WTC11 (cell line): ENCODE results near the gene IL17RE. TPM values are rescaled to one million over a fixed set of nuclear protein-coding genes. Genes with fewer than 3 reads are reported as not detected.
A peak's percentile ranks its signal among the peaks of the same experiment; 100 is the strongest.

Experiments used
- ATAC-seq: fragments of 200-7000 bp; cut with Tn5 transposase; 2 replicates; pipeline ENCODE4 v1.10.0; 2021; ENCODE audit warnings: mild to moderate bottlenecking, moderate library complexity
- CTCF ChIA-PET: fragments of 300-600 bp; sonication (Branson Sonifier 250); formaldehyde crosslinking; loops from one replicate; lab custom pipeline; 2021; ENCODE audit warnings: antibody characterized with exemption; lab: Charles Lee
- POLR2A ChIA-PET: fragments of 350-600 bp; sonication (Branson Sonifier 250); formaldehyde crosslinking; loops from one replicate; lab custom pipeline; 2021; ENCODE audit warnings: antibody characterized with exemption; lab: Charles Lee
- DNase-seq: peaks from one replicate; pipeline ENCODE4 v3.0.0; 2021; ENCODE audit warnings: low spot score
- H3K27ac Mint-ChIP-seq: 2 replicates; pipeline ENCODE4 v1.8.0; 2021; ENCODE audit warnings: mixed read lengths
- H3K27me3 Mint-ChIP-seq: 2 replicates; pipeline ENCODE4 v1.8.0; 2021; ENCODE audit warnings: low read depth, mild to moderate bottlenecking, moderate library complexity, mixed read lengths
- H3K36me3 Mint-ChIP-seq: 2 replicates; pipeline ENCODE4 v1.8.0; 2021; ENCODE audit warnings: mixed read lengths
- H3K4me1 Mint-ChIP-seq: 2 replicates; pipeline ENCODE4 v1.8.0; 2022; ENCODE audit warnings: mixed read lengths
- H3K4me3 Mint-ChIP-seq: 2 replicates; pipeline ENCODE4 v1.8.0; 2021; ENCODE audit warnings: mild to moderate bottlenecking, moderate library complexity, mixed read lengths
- H3K9me3 Mint-ChIP-seq: 2 replicates; pipeline ENCODE4 v1.8.0; 2021; ENCODE audit warnings: mixed read lengths
- ETV6 ChIP-seq: sonication (generic); formaldehyde crosslinking; IDR thresholded peaks from 2 replicates; pipeline ENCODE4 v1.8.1; 2022; ENCODE audit warnings: mild to moderate bottlenecking, missing genetic modification reagents
- FOXJ3 ChIP-seq: sonication (generic); formaldehyde crosslinking; IDR thresholded peaks from 2 replicates; pipeline ENCODE4 v1.9.0; 2021; ENCODE audit warnings: missing genetic modification reagents, mild to moderate bottlenecking, borderline replicate concordance
- GABPB1 ChIP-seq: sonication (generic); formaldehyde crosslinking; IDR thresholded peaks from 2 replicates; pipeline ENCODE4 v1.8.1; 2023; ENCODE audit warnings: mild to moderate bottlenecking, missing genetic modification reagents
- GTF2I ChIP-seq: fragments of 250-450 bp; sonication (Bioruptor Pico); conservative IDR thresholded peaks from 2 replicates; pipeline ENCODE4 v1.4.0; 2021; ENCODE audit warnings: mild to moderate bottlenecking
- KAT7 ChIP-seq: sonication (generic); formaldehyde crosslinking; IDR thresholded peaks from 2 replicates; pipeline ENCODE4 v1.8.1; 2023; ENCODE audit warnings: missing genetic modification reagents, mild to moderate bottlenecking, borderline replicate concordance
- MYBL2 ChIP-seq: sonication (generic); formaldehyde crosslinking; IDR thresholded peaks from 2 replicates; pipeline ENCODE4 v1.8.1; 2023; ENCODE audit warnings: mild to moderate bottlenecking, moderate library complexity, missing genetic modification reagents
- TEAD1 ChIP-seq: sonication (generic); formaldehyde crosslinking; IDR thresholded peaks from 2 replicates; pipeline ENCODE4 v1.8.0; 2022; ENCODE audit warnings: mild to moderate bottlenecking, missing genetic modification reagents
- TEAD4 ChIP-seq: sonication (generic); formaldehyde crosslinking; IDR thresholded peaks from 2 replicates; pipeline ENCODE4 v1.8.0; 2022; ENCODE audit warnings: mild to moderate bottlenecking, missing genetic modification reagents
- TP53 ChIP-seq: sonication (generic); formaldehyde crosslinking; IDR thresholded peaks from 2 replicates; pipeline ENCODE4 v1.8.1; 2023; ENCODE audit warnings: mild to moderate bottlenecking, missing genetic modification reagents
- ZNF263 ChIP-seq: sonication (generic); formaldehyde crosslinking; IDR thresholded peaks from 2 replicates; pipeline ENCODE4 v1.8.1; 2022; ENCODE audit warnings: low read depth, mild to moderate bottlenecking, moderate library complexity, missing genetic modification reagents
- ZNF423 ChIP-seq: fragments of 250-450 bp; sonication (Bioruptor Pico); IDR thresholded peaks from 2 replicates; pipeline ENCODE4 v2.1.2; 2022; ENCODE audit warnings: mild to moderate bottlenecking, moderate library complexity
- total RNA-seq: library from RNA; stranded (reverse); gene quantifications from 3 replicates; pipeline ENCODE4 v1.2.3, GENCODE V29; 2021
- TF ChIP-seq, protein P1 (sequence below): sonication (generic); formaldehyde crosslinking; IDR thresholded peaks from 2 replicates; pipeline ENCODE4 v1.8.0; 2023; ENCODE audit warnings: missing genetic modification reagents, mild to moderate bottlenecking, borderline replicate concordance
- TF ChIP-seq, protein P2 (sequence below): sonication (generic); formaldehyde crosslinking; IDR thresholded peaks from 2 replicates; pipeline ENCODE4 v1.8.1; 2022; ENCODE audit warnings: missing genetic modification reagents, borderline replicate concordance
- TF ChIP-seq, protein P3 (sequence below): fragments of 250-450 bp; sonication (Bioruptor Pico); IDR thresholded peaks from 2 replicates; pipeline ENCODE4 v1.9.0; 2021; ENCODE audit warnings: mild to moderate bottlenecking
- TF ChIP-seq, protein P4 (sequence below): sonication (generic); formaldehyde crosslinking; IDR thresholded peaks from 2 replicates; pipeline ENCODE4 v1.8.1; 2022; ENCODE audit warnings: mild to moderate bottlenecking, missing genetic modification reagents, moderate library complexity, borderline replicate concordance
- TF ChIP-seq, protein P5 (sequence below): fragments of 250-450 bp; sonication (Bioruptor Pico); IDR thresholded peaks from 2 replicates; pipeline ENCODE4 v1.9.0; 2021; ENCODE audit warnings: moderate library complexity, mild to moderate bottlenecking, inconsistent platforms, borderline replicate concordance
- TF ChIP-seq, protein P6 (sequence below): sonication (generic); formaldehyde crosslinking; conservative IDR thresholded peaks from 2 replicates; pipeline ENCODE4 v1.8.1; 2022; ENCODE audit warnings: mild to moderate bottlenecking, missing genetic modification reagents

Gene IL17RE
- total RNA-seq, 1 experiment from 2014 or later, result 4.2 TPM

DNA sequence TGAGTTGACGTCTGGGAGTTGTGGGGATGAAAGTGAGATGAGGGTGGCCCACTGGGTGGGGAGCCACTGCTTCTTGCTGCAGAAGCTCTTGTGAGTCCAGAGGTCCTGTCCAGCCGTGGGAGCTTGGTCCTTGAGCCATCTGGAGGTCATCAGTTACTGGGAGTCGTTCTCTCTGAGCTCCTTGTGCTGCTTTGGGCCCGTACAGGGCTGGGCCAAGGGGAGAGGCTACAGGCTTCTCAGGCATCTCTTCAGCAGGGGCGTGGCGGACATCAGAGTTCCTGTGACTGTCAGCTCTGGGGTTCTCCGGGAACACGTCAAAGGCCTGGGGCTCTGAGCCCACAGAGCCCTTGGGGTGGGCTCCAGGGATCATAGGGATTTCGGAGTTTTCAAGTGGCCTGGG is 47.0 kb downstream of the IL17RE start (continued):
- TF ChIP-seq, protein P1, sequence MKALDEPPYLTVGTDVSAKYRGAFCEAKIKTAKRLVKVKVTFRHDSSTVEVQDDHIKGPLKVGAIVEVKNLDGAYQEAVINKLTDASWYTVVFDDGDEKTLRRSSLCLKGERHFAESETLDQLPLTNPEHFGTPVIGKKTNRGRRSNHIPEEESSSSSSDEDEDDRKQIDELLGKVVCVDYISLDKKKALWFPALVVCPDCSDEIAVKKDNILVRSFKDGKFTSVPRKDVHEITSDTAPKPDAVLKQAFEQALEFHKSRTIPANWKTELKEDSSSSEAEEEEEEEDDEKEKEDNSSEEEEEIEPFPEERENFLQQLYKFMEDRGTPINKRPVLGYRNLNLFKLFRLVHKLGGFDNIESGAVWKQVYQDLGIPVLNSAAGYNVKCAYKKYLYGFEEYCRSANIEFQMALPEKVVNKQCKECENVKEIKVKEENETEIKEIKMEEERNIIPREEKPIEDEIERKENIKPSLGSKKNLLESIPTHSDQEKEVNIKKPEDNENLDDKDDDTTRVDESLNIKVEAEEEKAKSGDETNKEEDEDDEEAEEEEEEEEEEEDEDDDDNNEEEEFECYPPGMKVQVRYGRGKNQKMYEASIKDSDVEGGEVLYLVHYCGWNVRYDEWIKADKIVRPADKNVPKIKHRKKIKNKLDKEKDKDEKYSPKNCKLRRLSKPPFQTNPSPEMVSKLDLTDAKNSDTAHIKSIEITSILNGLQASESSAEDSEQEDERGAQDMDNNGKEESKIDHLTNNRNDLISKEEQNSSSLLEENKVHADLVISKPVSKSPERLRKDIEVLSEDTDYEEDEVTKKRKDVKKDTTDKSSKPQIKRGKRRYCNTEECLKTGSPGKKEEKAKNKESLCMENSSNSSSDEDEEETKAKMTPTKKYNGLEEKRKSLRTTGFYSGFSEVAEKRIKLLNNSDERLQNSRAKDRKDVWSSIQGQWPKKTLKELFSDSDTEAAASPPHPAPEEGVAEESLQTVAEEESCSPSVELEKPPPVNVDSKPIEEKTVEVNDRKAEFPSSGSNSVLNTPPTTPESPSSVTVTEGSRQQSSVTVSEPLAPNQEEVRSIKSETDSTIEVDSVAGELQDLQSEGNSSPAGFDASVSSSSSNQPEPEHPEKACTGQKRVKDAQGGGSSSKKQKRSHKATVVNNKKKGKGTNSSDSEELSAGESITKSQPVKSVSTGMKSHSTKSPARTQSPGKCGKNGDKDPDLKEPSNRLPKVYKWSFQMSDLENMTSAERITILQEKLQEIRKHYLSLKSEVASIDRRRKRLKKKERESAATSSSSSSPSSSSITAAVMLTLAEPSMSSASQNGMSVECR (CRISPR knock-in tag), result no peak
- no peak for TF ChIP-seq FOXJ3

DNA sequence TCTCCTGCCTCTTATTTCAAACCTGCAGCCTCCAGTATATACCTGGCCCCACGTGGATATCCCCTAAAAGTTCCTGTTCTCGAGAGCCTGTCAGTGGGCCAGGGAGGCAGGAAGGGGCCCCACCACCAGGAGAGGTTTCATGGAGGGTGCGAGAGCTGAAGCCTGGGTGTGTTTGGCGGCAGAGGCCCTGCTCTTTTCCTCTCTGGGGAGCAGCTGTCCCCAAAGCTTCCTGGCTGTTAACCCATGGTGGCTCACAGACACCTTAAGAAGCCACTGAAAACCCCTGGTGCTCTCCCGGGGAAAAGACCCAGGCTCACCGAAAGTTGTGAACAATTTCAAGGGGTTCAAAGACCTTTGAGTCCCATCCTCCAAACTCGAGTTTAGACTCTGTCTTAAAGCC is 48.5 kb downstream of the IL17RE start:
- CTCF ChIA-PET, result interaction anchor here (0.7 to 1.8 kb wide), 5 partner anchors 18 to 224 kb away, joined by 3 to 14 read pairs (median 3); partner anchors contain the start of gene CRELD1
- DNase-seq, result no peak

More for the DNA sequence above, 48.5 kb downstream of the IL17RE start:
- Mint-ChIP-seq H3K4me1 (peaks cover 25% of the 10 kb centered on the region), H3K4me3 (peak overlapping the region; percentile 85), H3K36me3 (peaks cover 3% of the 10 kb centered on the region; the same call in 1 of the 2 replicates), H3K9me3 (no peaks in the 10 kb centered on the region), H3K27ac (no peak overlapping the region), H3K27me3 (peaks cover 25% of the 10 kb centered on the region)
- TF ChIP-seq TEAD4 (CRISPR knock-in tag), result no peak
- TF ChIP-seq, protein P2, sequence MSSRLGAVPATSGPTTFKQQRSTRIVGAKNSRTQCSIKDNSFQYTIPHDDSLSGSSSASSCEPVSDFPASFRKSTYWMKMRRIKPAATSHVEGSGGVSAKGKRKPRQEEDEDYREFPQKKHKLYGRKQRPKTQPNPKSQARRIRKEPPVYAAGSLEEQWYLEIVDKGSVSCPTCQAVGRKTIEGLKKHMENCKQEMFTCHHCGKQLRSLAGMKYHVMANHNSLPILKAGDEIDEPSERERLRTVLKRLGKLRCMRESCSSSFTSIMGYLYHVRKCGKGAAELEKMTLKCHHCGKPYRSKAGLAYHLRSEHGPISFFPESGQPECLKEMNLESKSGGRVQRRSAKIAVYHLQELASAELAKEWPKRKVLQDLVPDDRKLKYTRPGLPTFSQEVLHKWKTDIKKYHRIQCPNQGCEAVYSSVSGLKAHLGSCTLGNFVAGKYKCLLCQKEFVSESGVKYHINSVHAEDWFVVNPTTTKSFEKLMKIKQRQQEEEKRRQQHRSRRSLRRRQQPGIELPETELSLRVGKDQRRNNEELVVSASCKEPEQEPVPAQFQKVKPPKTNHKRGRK (CRISPR knock-in tag), result no peak
- TF ChIP-seq ZNF423 (CRISPR knock-in tag), result no peak
- TF ChIP-seq, protein P3, sequence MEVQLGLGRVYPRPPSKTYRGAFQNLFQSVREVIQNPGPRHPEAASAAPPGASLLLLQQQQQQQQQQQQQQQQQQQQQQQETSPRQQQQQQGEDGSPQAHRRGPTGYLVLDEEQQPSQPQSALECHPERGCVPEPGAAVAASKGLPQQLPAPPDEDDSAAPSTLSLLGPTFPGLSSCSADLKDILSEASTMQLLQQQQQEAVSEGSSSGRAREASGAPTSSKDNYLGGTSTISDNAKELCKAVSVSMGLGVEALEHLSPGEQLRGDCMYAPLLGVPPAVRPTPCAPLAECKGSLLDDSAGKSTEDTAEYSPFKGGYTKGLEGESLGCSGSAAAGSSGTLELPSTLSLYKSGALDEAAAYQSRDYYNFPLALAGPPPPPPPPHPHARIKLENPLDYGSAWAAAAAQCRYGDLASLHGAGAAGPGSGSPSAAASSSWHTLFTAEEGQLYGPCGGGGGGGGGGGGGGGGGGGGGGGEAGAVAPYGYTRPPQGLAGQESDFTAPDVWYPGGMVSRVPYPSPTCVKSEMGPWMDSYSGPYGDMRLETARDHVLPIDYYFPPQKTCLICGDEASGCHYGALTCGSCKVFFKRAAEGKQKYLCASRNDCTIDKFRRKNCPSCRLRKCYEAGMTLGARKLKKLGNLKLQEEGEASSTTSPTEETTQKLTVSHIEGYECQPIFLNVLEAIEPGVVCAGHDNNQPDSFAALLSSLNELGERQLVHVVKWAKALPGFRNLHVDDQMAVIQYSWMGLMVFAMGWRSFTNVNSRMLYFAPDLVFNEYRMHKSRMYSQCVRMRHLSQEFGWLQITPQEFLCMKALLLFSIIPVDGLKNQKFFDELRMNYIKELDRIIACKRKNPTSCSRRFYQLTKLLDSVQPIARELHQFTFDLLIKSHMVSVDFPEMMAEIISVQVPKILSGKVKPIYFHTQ, result no peak
- TF ChIP-seq, protein P4, sequence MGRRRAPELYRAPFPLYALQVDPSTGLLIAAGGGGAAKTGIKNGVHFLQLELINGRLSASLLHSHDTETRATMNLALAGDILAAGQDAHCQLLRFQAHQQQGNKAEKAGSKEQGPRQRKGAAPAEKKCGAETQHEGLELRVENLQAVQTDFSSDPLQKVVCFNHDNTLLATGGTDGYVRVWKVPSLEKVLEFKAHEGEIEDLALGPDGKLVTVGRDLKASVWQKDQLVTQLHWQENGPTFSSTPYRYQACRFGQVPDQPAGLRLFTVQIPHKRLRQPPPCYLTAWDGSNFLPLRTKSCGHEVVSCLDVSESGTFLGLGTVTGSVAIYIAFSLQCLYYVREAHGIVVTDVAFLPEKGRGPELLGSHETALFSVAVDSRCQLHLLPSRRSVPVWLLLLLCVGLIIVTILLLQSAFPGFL (CRISPR knock-in tag), result no peak
- TF ChIP-seq ETV6, result no peak
- no peak for TF ChIP-seq GABPB1 (CRISPR knock-in tag)
- TF ChIP-seq TEAD1, result no peak
- no peak for TF ChIP-seq KAT7
- no peak for TF ChIP-seq GTF2I (CRISPR knock-in tag)
- TF ChIP-seq ZNF263 (CRISPR knock-in tag), result no peak
- TF ChIP-seq, protein P5, sequence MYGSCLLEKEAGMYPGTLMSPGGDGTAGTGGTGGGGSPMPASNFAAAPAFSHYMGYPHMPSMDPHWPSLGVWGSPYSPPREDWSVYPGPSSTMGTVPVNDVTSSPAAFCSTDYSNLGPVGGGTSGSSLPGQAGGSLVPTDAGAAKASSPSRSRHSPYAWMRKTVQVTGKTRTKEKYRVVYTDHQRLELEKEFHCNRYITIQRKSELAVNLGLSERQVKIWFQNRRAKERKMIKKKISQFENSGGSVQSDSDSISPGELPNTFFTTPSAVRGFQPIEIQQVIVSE (CRISPR knock-in tag), result no peak
- TF ChIP-seq TP53 (CRISPR knock-in tag), result no peak
- no peak for TF ChIP-seq MYBL2
- TF ChIP-seq, protein P6, sequence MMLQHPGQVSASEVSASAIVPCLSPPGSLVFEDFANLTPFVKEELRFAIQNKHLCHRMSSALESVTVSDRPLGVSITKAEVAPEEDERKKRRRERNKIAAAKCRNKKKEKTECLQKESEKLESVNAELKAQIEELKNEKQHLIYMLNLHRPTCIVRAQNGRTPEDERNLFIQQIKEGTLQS (CRISPR knock-in tag), result no peak
- ATAC-seq, result no peak
- POLR2A ChIA-PET, result interaction anchor here (0.7 to 1.8 kb wide), 3 partner anchors 18 to 203 kb away, joined by 3 to 7 read pairs (median 3); partner anchors contain the start of genes CRELD1 and FANCD2
